ENCODE data around the gene MET.

Gene MET

GRCh38 chr7:116672596-116673456, 830 bp downstream of the MET start:
- DNase-seq (ENCODE audit: low read depth), result no peak
- TF ChIP-seq CTCF (IDR thresholded peaks at IDR 0.05; ENCODE audit: control insufficient read depth, insufficient read depth, low read depth, low read length, missing control alignments), result no peak
- peak overlapping the region; percentile 95 for H3K4me3 ChIP-seq (ENCODE audit: control insufficient read depth, low read depth, low read length)

GRCh38 chr7:116673457-116673865, 1.5 kb downstream of the MET start:
- no peak for TF ChIP-seq CTCF (IDR thresholded peaks at IDR 0.05; ENCODE audit: control insufficient read depth, insufficient read depth, low read depth, low read length, missing control alignments)
- peak overlapping the region; percentile 95 for H3K4me3 ChIP-seq (ENCODE audit: control insufficient read depth, low read depth, low read length)
- no peak for DNase-seq (ENCODE audit: low read depth)

- no peak overlapping the region; the same call in 1 of the 2 replicates for H3K4me3 ChIP-seq (ENCODE audit: control insufficient read depth, low read depth, low read length)
- no peak for DNase-seq (ENCODE audit: low read depth)
- no peak for TF ChIP-seq CTCF (IDR thresholded peaks at IDR 0.05; ENCODE audit: control insufficient read depth, insufficient read depth, low read depth, low read length, missing control alignments)
Observed at GRCh38 chr7:116674508-116675173, 2.6 kb downstream of the MET start.

- DNase-seq (ENCODE audit: low read depth), result no peak
- no peak for TF ChIP-seq CTCF (IDR thresholded peaks at IDR 0.05; ENCODE audit: control insufficient read depth, insufficient read depth, low read depth, low read length, missing control alignments)
- H3K4me3 ChIP-seq (ENCODE audit: control insufficient read depth, low read depth, low read length), result no peak overlapping the region
Observed at GRCh38 chr7:116675812-116676355, 3.9 kb downstream of the MET start.

- H3K4me3 ChIP-seq (ENCODE audit: control insufficient read depth, low read depth, low read length), result no peak overlapping the region
- no peak for TF ChIP-seq CTCF (IDR thresholded peaks at IDR 0.05; ENCODE audit: control insufficient read depth, insufficient read depth, low read depth, low read length, missing control alignments)
- DNase-seq (ENCODE audit: low read depth), result no peak
Observed at GRCh38 chr7:116678780-116679179, 6.8 kb downstream of the MET start.

GRCh38 chr7:116679500-116679899, 7.5 kb downstream of the MET start:
- no peak overlapping the region for H3K4me3 ChIP-seq (ENCODE audit: control insufficient read depth, low read depth, low read length)
- TF ChIP-seq CTCF (IDR thresholded peaks at IDR 0.05; ENCODE audit: control insufficient read depth, insufficient read depth, low read depth, low read length, missing control alignments), result no peak
- no peak for DNase-seq (ENCODE audit: low read depth)
